HG03097 (cell line): ENCODE measurements around the gene SPRR2D.
"Not testable (repeated sequence)": the region's sequence is repeated elsewhere in the genome, so short reads cannot be mapped to it uniquely, and the experiment has no call there.

Experiments used
- ATAC-seq: cut with Tn5 transposase; IDR thresholded peaks from one replicate; pipeline ENCODE4 v1.9.1; 2021; ENCODE audit not compliant: unreplicated experiment, low FRiP score

SPRR2D gene

GRCh38 chr1:153021829-153022228 is 19.1 kb downstream of the SPRR2D start:
- not testable (repeated sequence) for ATAC-seq

GRCh38 chr1:153011235-153011758 is 29.6 kb downstream of the SPRR2D start:
- ATAC-seq = not testable (repeated sequence)

- ATAC-seq = no peak
These were observed 39.5 kb downstream of the SPRR2D start, which contains the start of gene SPRR3 for GRCh38 chr1:153001382-153001781. TSS of gene SPRR3 (plus strand) at chr1:153001749. CDS start at chr1:153003021, 1,272 bp downstream.

- ATAC-seq = no peak
These were observed 40.6 kb downstream of the SPRR2D start for GRCh38 chr1:153000294-153000693.

- ATAC-seq = no peak
These were observed 41.1 kb downstream of the SPRR2D start for GRCh38 chr1:152999818-153000217.

- no peak for ATAC-seq
These were observed 42.4 kb downstream of the SPRR2D start for GRCh38 chr1:152998476-152998875.

GRCh38 chr1:152997901-152998300 is 43.0 kb downstream of the SPRR2D start:
- ATAC-seq = no peak

- no peak for ATAC-seq
These were observed 44.1 kb downstream of the SPRR2D start for GRCh38 chr1:152996633-152997400.

- ATAC-seq = no peak
These were observed 45.1 kb downstream of the SPRR2D start for GRCh38 chr1:152995842-152996241.

- ATAC-seq = no peak
These were observed 47.7 kb downstream of the SPRR2D start for GRCh38 chr1:152993186-152993585.
